ENCODE results near the gene FANCC.

FANCC gene, protein sequence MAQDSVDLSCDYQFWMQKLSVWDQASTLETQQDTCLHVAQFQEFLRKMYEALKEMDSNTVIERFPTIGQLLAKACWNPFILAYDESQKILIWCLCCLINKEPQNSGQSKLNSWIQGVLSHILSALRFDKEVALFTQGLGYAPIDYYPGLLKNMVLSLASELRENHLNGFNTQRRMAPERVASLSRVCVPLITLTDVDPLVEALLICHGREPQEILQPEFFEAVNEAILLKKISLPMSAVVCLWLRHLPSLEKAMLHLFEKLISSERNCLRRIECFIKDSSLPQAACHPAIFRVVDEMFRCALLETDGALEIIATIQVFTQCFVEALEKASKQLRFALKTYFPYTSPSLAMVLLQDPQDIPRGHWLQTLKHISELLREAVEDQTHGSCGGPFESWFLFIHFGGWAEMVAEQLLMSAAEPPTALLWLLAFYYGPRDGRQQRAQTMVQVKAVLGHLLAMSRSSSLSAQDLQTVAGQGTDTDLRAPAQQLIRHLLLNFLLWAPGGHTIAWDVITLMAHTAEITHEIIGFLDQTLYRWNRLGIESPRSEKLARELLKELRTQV

GRCh38 chr9:95317119-95317892 lies at the start of gene FANCC:
TSS of gene FANCC (minus strand) at chr9:95317709. CDS start at chr9:95249291, 68,418 bp downstream.
- DNase-seq, result peak; percentile 90

DNA sequence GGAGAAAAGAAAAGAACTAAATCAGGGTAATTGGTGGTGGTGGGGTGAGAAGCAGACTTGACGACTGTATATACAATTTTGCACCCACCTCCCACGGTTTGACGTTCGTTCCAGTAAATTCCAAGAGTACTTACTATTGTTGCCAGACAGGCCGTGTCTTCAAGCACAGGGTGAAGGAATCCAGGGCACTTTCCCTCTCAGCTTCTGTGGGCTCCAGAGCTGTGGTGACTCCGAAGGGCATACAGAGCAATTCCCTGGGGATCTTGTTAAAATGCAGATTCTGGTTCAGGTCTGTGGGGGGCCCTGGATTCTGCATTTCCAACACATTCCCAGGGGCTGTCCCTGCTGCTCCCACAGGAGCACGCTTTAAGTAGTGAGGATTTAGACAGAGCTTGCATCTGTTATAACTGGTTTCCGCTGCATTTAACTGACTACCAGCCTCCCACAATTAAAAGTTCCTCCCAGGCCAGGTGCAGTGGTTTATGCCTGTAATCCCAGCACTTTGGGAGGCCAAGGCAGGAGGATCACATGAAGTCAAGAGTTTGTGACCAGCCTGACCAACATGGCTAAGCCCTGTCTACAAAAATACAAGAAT lies 49.3 kb upstream of the FANCC start:
- DNase-seq, result no peak

DNA sequence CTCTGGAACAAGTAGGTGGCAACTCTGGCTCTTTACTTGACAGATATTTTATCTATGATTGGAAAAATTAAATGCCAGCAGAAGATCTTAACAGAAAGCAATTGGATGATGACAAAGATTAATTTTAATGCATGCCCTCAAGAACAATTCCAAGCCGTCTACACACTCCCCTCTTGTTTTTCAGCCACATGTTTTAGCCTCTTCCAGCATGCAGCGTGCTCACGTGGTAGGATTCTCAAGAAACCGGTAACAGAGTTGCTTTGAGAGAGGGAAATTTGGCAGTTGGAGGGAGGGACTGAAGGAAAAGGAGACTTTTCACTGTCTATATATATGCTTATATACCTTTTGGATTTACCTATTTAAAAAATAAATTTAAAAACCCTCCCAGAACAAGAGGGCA lies 48.3 kb upstream of the FANCC start:
- DNase-seq, result no peak

DNA sequence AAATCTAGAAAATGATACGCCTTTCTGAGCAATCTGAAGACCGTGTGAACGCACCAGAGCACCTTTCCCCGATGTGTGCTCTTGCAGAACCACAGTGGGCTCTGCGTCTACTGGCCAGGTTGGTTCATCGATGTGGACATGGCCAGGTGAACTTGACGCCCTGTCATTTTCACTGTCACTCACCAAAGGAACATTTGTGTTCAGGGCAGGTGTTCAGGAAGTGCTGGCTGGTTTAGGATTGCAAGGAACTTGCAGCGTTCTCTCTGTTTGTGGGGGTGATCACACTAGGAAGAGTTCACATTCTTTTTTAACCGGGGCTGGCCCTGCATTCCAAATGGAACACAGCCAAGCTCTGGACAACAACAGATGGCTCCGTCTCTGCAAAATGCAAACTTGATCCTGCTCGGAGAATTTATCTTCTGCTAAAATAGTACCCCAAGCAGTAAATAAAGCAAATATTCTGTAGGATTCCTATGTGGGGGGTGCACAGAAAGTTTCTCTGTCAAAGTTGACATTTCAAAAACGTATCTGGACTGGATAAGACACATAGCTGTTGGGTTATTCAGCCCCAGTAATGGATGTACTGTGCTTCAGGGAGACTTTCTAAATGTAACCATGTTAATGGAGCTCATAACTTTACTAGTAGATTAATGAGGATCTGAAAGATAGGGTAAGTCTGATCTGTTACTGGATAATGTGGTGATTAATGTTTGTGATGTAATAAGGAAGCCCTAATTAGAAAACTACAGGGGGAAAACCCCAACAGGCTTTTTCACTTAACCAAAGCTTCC lies 45.7 kb upstream of the FANCC start:
- DNase-seq, result peak; percentile 18

- no peak for DNase-seq
Measured at GRCh38 chr9:95360866-95361265, 43.4 kb upstream of the FANCC start.

DNA sequence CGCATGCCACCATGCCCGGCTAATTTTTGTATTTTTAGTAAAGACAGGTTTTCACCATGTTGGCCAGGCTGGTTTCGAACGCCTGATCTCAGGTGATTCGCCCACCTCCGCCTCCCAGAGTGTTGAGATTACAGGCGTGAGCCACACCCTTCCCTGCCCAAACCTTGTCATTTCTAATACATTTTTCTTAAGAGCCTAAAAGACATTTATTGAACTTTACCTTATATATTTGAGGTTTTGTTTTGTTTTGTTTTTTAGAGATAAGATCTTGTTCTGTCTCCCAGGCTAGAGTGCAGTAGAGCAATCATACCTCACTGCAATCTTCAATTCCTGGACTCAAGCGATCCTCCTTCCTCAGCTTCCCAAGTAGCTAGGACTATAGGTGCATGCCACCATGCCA lies 39.8 kb upstream of the FANCC start:
- DNase-seq, result no peak

DNA sequence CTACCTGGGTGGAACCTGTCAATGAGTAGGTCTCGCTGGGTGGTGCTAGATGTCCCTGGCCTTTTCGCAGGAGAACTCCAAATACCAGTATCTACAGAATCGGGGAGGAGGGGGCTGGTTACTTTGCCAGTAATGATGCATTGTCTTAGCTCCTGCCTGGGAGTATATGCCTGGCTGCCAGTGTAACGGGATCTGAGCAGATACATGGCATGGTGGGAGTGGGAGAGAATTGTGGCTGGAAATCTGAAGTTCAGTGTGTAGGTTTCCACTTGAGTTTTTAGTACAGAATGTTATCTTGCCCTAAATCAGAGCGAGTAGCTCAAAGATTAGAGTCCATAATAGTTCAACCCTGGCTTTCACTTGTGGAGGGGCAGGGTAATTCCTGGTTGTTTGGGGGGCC lies 38.0 kb upstream of the FANCC start:
- DNase-seq, result no peak

GRCh38 chr9:95351051-95351450 lies 33.5 kb upstream of the FANCC start:
- DNase-seq, result no peak

DNA sequence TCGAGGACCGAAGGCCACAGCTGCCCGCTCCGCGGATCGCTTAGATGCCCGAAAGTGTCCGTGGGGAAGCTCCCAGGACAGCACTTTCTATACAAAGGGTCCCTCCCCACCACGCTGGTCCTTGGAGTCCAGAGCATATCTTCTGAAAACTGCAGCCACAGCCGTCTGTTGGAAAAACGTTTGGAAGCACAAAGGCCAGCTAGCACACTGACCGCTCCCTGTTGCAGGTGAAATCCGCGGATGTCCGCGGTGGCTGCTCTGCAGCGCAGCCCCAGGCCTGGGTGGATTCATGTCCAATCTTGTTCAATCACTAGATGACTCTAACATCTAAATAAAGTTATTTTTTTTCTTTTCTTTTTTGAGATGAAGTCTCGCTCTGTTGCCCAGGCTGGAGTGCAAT lies 32.8 kb upstream of the FANCC start:
- no peak for DNase-seq

GRCh38 chr9:95349091-95350038 lies 31.9 kb upstream of the FANCC start:
- DNase-seq, result no peak

GRCh38 chr9:95346021-95346420 lies 28.5 kb upstream of the FANCC start:
- DNase-seq, result no peak

DNA sequence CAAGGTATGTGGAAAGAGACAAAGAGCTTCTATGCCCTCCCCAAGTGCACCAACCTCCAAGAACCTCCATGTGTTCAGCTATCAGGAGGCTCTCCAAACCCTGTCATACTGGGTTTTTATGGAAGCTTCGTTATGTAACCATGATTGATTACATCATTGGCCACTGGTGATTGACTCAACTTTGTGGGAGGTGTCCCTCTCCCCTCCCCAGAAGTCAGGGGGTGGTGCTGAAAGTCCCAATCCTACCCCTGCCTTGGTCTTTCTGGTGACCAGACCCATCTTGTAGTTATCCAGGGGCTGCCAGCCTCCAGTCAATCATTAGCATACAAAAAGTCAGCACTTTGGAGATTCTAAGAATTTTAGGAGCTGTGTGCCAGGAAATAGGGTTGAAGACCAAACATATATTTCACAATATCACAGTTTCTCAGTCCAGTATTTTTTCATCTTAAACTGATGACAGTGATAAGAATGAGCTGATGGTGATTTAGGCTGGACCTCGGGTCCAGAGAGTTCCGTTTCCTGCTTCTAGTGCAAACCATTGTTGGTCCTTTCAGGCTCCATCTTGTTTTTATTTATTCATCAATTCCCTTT lies 27.3 kb upstream of the FANCC start:
- no peak for DNase-seq

- no peak for DNase-seq
Measured at GRCh38 chr9:95343725-95344287, 26.3 kb upstream of the FANCC start.

DNA sequence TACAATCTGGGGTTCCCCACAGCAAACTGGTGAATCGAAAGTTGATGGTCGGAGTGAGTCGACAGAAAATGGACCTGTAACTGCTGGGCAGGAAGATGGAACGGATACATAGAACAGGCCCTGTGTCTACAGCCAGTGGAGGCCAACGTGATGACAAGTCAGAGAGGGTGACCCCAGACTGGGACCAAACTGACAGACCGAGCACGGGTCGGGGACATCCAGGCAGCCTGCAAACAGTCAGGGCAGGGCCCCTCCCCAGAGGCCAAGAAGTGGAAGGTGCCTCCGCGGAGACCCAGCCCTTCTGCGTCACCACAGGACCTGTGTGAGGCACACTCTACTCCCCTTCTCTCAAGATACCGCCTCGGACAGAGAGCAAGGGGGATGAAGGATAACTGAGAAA lies 25.1 kb upstream of the FANCC start:
- DNase-seq, result no peak

DNA sequence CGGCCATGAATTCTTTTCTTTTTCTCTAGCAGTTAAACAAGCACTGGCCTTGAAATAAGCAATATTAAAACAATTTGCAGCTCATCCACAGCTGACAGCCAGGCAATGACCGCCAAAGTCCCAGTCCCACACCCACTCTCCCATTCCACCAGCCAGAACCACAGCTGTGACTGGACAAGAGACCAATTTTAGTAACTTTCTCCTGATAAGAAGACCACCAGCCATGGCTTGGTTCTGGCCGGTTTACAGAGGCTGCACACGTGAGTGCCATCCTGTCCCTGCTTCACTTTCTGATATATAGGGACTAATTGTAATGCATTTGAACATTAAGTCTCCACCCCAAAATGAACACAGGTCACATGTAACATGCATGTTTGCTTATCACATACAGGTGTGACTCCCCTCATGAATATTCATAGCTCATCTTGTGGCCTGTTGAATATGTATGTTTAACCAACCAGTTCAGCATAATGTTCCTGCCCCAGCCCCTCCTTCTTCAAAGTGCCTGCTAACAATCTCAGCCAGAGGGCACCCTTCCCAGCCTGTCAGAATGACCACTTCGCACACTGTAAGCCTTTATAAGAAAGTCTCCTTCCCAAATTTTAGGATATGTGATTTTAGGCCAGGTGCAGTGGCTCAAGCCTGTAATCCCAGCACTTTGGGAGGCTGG lies 23.9 kb upstream of the FANCC start:
- no peak for DNase-seq

GRCh38 chr9:95338243-95338642 lies 20.7 kb upstream of the FANCC start:
- DNase-seq, result no peak

DNA sequence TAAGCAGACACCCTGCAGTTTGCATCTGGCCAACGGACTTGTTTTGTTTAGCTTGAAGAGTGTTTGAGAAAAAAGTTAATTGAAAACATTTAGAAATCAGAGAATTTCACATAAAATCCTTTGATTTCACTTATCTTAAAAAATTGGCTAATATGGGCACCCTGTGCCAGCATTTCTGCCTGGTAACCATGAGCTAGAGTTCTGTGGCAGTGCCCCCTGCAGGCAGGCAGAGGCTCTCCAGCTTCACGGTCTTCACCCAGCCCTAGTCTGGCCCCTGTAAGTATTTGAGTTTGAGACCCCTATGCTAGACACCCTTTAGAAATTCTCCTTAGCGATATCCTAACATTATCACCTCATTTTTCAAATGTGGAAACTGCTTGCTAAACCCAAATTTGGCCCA lies 18.8 kb upstream of the FANCC start:
- no peak for DNase-seq

DNA sequence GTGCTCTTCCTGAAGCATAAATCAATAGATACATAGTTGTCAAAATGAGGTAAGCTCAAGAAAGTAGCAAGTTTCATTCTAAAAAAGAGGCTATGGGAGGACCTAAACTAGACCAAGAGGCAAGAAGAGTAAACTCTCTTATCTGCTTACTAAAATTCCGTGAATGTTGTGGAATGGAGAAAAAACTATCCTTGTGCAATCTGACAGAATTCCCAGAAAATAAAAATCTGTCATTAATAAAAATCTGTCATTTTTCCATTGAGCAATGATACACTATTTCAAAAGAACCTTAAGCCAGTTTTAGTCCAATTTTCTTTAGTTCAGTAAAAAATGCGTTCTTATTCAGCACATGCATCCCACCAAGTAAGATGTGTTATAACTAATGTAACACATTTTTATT lies 15.9 kb upstream of the FANCC start:
- DNase-seq, result no peak

GRCh38 chr9:95332860-95333259 lies 15.4 kb upstream of the FANCC start:
- DNase-seq, result no peak

GRCh38 chr9:95330720-95331404 lies 13.4 kb upstream of the FANCC start:
- DNase-seq, result no peak
